Loucy (cell line): ENCODE measurements around the gene ASXL1.
"Not testable (repeated sequence)": the region's sequence is repeated elsewhere in the genome, so short reads cannot be mapped to it uniquely, and the experiment has no call there.

Experiments used
- CTCF ChIP-seq: fragments of 200-600 bp; sonication (generic); conservative IDR thresholded peaks from 2 replicates; pipeline ENCODE4 v1.5.1; 2014; ENCODE audit warnings: mild to moderate bottlenecking, antibody characterized with exemption, low read length
- EZH2phosphoT487 ChIP-seq: fragments of 200-600 bp; IDR thresholded peaks from 2 replicates; pipeline ENCODE4 v1.6.1; 2018; ENCODE audit warnings: antibody characterized with exemption, mild to moderate bottlenecking, moderate library complexity, borderline replicate concordance

GRCh38 chr20:32322260-32322659 is 35.9 kb upstream of the ASXL1 start:
- TF ChIP-seq CTCF, EZH2phosphoT487: not testable (repeated sequence)
